Right lobe of liver (tissue), 6 donors: Measurements from ENCODE around the gene CES2. TPM values are rescaled to one million over a fixed set of nuclear protein-coding genes. Genes with fewer than 3 reads are reported as not detected.
A peak's percentile ranks its signal among the peaks of the same experiment; 100 is the strongest.

Experiments used
- ATAC-seq, 4 donors: fragments of 200-7000 bp; cut with Tn5 transposase; one replicate each; pipeline ENCODE4 v1.9.1; 2020; ENCODE audit warnings: mild to moderate bottlenecking in 4 of 4, moderate library complexity in 4 of 4
- DNase-seq, 3 donors: peaks; one replicate each; pipeline ENCODE4 v3.0.0-alpha.2; 2020
- H3K27ac ChIP-seq, 3 donors: fragments of 200-600 bp; one replicate each; pipeline ENCODE4 v1.8.0; 2022
- H3K27me3 ChIP-seq, 2 donors: fragments of 200-600 bp; one replicate each; pipeline ENCODE4 v1.8.0; 2022
- H3K36me3 ChIP-seq, 4 donors: fragments of 200-600 bp; sonication (generic) in 1 of 4; one replicate each; pipeline versions ENCODE4 v1.5.1 to v1.8.0; 2017 to 2022; ENCODE audit warnings: control low read depth in 1 of 4
- H3K4me1 ChIP-seq, 4 donors: fragments of 200-600 bp; sonication (generic) in 1 of 4; one replicate each; pipeline versions ENCODE4 v1.5.1 to v1.8.0; 2017 to 2022; ENCODE audit warnings: control low read depth in 1 of 4
- H3K4me3 ChIP-seq, 3 donors: fragments of 200-600 bp; one replicate each; pipeline ENCODE4 v1.8.0; 2022
- H3K9me3 ChIP-seq, 4 donors: fragments of 200-600 bp; sonication (generic) in 1 of 4; one replicate each; pipeline versions ENCODE4 v1.5.1 to v1.8.0; 2017 to 2022; ENCODE audit warnings: control low read depth in 1 of 4
- CTCF ChIP-seq, 4 donors: fragments of 200-600 bp in 3 of 4; fragments of 450-650 bp in 1 of 4; IDR thresholded peaks; one replicate each; pipeline versions ENCODE4 v1.5.1 to v1.8.0; 2016 to 2022; ENCODE audit warnings: antibody characterized with exemption in 4 of 4, mild to moderate bottlenecking in 2 of 4
- POLR2A ChIP-seq: fragments of 450-650 bp; IDR thresholded peaks from one replicate; pipeline ENCODE4 v1.6.1; 2017; ENCODE audit warnings: antibody characterized with exemption, mild to moderate bottlenecking
- WGBS: methylation state at CpG from one replicate; pipeline ENCODE4 v1.1.6; 2018; ENCODE audit warnings: low coverage, low lambda C conversion rate; ENCODE audit not compliant: insufficient coverage; ENCODE audit errors: missing lambda C conversion rate; 5-methylcytosine and 5-hydroxymethylcytosine counted together
- intact Hi-C, 2 donors: fragments of 100-400 bp; cut with DNase I; formaldehyde crosslinking; loops; one replicate each; pipeline versions ENCODE4 v1.11.2 to v1.14.1; 2022
- total RNA-seq, 6 experiments: library from RNA; depleted of rRNA in 2 of 6; stranded (reverse); fragments of >200 nt in 2 of 6; fragmentation: NEBNext Ultra II Directional in 3 of 6; extraction: Animal tissue kit (Norgen Biotek cat#: 25700) in 3 of 6; gene quantifications; one replicate each; pipeline versions ENCODE4 v1.1.0 to v1.2.4, GENCODE V29; 2016 to 2023
- donor health status: DM: no; HTN: yes; CAD: no.
- donor health status: DM: no; HTN: no; CAD: no.
- donor health status: DM: no; HTN: no; CAD: no.
- donor health status: DM: no; HTN: yes; CAD: no.
- donor health status: DM: no; HTN: yes; CAD: no.

CES2 gene
- total RNA-seq, 6 experiments from 2014 or later, result 226 to 357 (median 263) TPM

DNA sequence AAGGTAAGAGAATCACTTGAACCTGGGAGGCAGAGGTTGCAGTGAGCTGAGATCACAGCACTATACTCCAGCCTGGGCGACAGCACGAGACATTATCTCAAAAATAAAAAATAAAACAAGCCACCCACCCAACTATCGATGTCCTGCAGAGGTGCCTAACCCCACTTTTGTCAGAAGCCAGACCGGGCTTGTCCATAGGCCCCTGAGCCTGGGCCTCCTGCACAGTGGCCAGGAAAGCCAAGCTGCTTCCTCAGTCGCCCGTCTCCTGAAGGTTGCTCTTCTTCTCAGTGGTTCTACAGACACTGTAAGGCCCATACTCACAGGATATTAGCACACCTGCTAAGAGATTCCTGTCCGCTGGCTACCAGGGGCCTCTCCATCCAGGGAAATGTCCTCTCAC, 11.2 kb downstream of the CES2 start:
- no peaks in the 10 kb centered on the region for H3K27me3 ChIP-seq
- intact Hi-C loops, result no loop called here
- no peak for TF ChIP-seq POLR2A
- no peak for TF ChIP-seq CTCF (IDR thresholded peaks at IDR 0.05)
- ATAC-seq, result no peak
- H3K36me3 ChIP-seq, result peaks cover 4 to 25% (median 14%) of the 10 kb centered on the region in 4 donors
- H3K27ac ChIP-seq, result no peak overlapping the region
- no peak overlapping the region for H3K4me3 ChIP-seq
- 67% methylated on average over 7 of the region's 7 CpGs for WGBS
- no peak for DNase-seq
- no peaks in the 10 kb centered on the region for H3K9me3 ChIP-seq
- peaks cover 0 to 23% (median 11%) of the 10 kb centered on the region in 4 donors for H3K4me1 ChIP-seq

DNA sequence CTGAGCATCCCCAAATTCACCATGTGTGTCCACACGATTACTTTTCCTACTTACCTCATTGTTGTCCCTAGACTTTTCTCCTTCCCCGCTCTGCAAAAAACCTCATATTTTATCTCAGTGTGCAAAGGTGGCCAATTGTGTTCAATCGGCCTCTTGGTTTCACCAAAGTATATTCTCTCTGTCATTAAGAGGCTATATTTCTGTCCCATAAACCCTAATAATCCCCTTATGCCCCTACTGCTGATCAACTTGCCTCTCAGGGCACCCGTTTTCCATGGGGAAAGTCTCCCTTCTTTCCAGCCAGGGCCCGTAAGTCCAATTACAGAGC, 11.6 kb downstream of the CES2 start:
- H3K4me1 ChIP-seq, result peaks cover 0 to 23% (median 11%) of the 10 kb centered on the region in 4 donors
- no peak for DNase-seq
- no peak overlapping the region for H3K27ac ChIP-seq
- no peak overlapping the region for H3K4me3 ChIP-seq
- intact Hi-C loops, result no loop called here
- WGBS, result 11% methylated on average over 5 of the region's 5 CpGs
- no peaks in the 10 kb centered on the region for H3K9me3 ChIP-seq
- no peak for ATAC-seq
- TF ChIP-seq CTCF (IDR thresholded peaks at IDR 0.05) (no peak), POLR2A (no peak)
- peaks cover 0 to 21% (median 12%) of the 10 kb centered on the region in 4 donors for H3K36me3 ChIP-seq
- H3K27me3 ChIP-seq, result no peaks in the 10 kb centered on the region

DNA sequence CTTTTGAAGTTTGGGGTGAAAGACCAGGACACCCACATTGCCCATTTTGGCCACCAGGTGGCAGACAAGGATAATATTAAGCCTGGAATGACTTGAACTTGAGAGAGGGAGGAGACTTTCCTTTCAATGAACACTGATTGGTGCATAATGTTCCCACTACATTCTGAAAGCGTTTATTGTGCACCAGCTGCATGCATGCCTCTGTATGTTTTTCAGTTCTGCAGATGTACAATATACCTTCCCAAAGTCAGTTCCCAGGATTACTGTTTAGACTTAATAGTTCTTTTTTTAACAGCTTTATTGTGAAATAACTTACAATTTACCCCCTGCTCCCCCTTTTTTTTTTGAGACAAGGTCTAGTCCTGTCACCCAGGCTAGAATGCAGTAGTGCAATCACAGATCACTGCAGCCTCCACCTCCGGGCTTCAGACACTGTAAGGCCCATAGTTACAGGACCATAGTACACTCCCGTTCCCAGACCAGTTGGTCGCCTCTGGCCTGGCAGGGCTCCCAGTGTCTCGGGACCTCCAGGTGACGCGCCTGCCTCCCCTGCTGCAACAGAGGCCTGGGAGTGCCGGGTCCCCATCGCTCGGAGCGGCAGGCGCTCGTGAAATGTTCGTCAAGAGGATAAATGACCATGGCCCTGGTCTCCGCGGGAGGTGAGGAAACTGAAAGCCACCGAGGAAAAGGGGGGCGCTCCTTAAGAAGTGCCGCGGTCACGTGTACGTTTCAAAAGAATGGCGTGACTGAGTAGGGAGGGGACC, 12.2 kb downstream of the CES2 start:
- WGBS, result under 1% methylated on average over 15 of the region's 23 CpGs
- DNase-seq (peak; percentile 68 to 82 (median 73)), ATAC-seq (peak; percentile 66 to 78 (median 73))
- H3K9me3 ChIP-seq, result no peaks in the 10 kb centered on the region
- H3K27me3 ChIP-seq, result no peaks in the 10 kb centered on the region
- peak overlapping the region; percentile 36 to 50 (median 49) for H3K4me3 ChIP-seq
- H3K4me1 ChIP-seq, result peaks cover 0 to 23% (median 11%) of the 10 kb centered on the region in 4 donors
- peak; percentile 87 to 93 (median 91) for TF ChIP-seq CTCF (IDR thresholded peaks at IDR 0.05)
- TF ChIP-seq POLR2A, result no peak
- no peak overlapping the region for H3K27ac ChIP-seq
- peaks cover 0 to 15% (median 10%) of the 10 kb centered on the region in 4 donors for H3K36me3 ChIP-seq
- intact Hi-C loops, result no loop called here

- peak; percentile 37 to 52 (median 49) for ATAC-seq
- 5% methylated on average over 13 of the region's 44 CpGs for WGBS
- H3K36me3 ChIP-seq, result peaks cover 0 to 7% (median 5%) of the 10 kb centered on the region in 4 donors
- H3K27me3 ChIP-seq, result no peaks in the 10 kb centered on the region
- H3K9me3 ChIP-seq, result no peaks in the 10 kb centered on the region
- peaks cover 0 to 23% (median 11%) of the 10 kb centered on the region in 4 donors for H3K4me1 ChIP-seq
- H3K27ac ChIP-seq, result peak overlapping the region in 2 of 3 donors; percentile 54 to 83
- DNase-seq, result peak; percentile 55 to 68 (median 64)
- peak overlapping the region; percentile 36 to 50 (median 49) for H3K4me3 ChIP-seq
- intact Hi-C loops, result no loop called here
- no peak for TF ChIP-seq POLR2A
- no peak for TF ChIP-seq CTCF (IDR thresholded peaks at IDR 0.05)
Observed at GRCh38 chr16:66948134-66948836, 13.0 kb downstream of the CES2 start.
